RWPE2 (cell line): Measurements from ENCODE around the gene TRAT1.
A peak's percentile ranks its signal among the peaks of the same experiment; 100 is the strongest.

Experiments used
- ATAC-seq: fragments of 200-7000 bp; cut with Tn5 transposase; 3 replicates; pipeline ENCODE4 v1.9.1; 2021; ENCODE audit warnings: low read depth
- DNase-seq: peaks from one replicate; pipeline ENCODE4 v3.0.0-alpha.2; 2020; ENCODE audit warnings: low spot score
- H3K27ac ChIP-seq: fragments of 450-650 bp; 2 replicates; pipeline ENCODE4 v1.5.1; 2017; ENCODE audit warnings: mild to moderate bottlenecking; ENCODE audit not compliant: poor library complexity, severe bottlenecking
- H3K27me3 ChIP-seq: fragments of 250-450 bp; sonication (Bioruptor Pico); 2 replicates; pipeline ENCODE4 v1.5.1; 2021; ENCODE audit warnings: mild to moderate bottlenecking, moderate library complexity; ENCODE audit not compliant: insufficient read depth, poor library complexity, severe bottlenecking
- H3K36me3 ChIP-seq: fragments of 250-450 bp; sonication (Bioruptor Pico); 2 replicates; pipeline ENCODE4 v1.5.1; 2020; ENCODE audit warnings: low read depth, mild to moderate bottlenecking, moderate library complexity
- H3K4me1 ChIP-seq: fragments of 250-450 bp; sonication (Bioruptor Pico); 2 replicates; pipeline ENCODE4 v1.5.1; 2021; ENCODE audit warnings: mild to moderate bottlenecking, moderate library complexity; ENCODE audit not compliant: insufficient read depth, poor library complexity, severe bottlenecking
- H3K4me3 ChIP-seq: fragments of 250-450 bp; sonication (Bioruptor Pico); 2 replicates; pipeline ENCODE4 v1.5.1; 2021; ENCODE audit warnings: mild to moderate bottlenecking, moderate library complexity; ENCODE audit not compliant: severe bottlenecking
- H3K9me3 ChIP-seq: fragments of 250-450 bp; sonication (Bioruptor Pico); 2 replicates; pipeline ENCODE4 v1.5.1; 2021; ENCODE audit warnings: mild to moderate bottlenecking, moderate library complexity; ENCODE audit not compliant: severe bottlenecking
- TF ChIP-seq, protein P1 (sequence below): fragments of 450-650 bp; IDR thresholded peaks from one replicate; pipeline ENCODE4 v1.5.1; 2017; ENCODE audit warnings: mild to moderate bottlenecking, moderate library complexity; ENCODE audit not compliant: poor library complexity, severe bottlenecking

TRAT1 gene

DNA sequence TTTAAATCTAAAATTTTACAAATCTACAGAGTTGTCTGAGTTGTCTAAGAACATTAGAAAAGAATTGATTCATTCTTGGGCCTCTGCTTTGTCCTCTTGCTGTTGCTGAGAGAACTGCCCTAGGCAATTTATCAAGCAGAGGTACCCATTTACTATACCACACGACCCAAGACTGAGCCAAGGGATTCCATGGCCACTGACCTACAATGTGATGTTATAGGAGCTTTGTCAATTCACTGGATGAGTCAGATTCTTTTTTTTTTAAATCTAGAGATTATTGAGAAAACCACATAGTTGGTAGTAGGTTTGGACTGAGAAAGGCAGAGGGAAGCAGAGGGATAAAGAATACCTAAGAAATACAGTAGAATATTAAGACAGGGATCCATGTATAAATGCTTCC is 55.3 kb downstream of the TRAT1 start:
- no peak for ATAC-seq
- Histone ChIP-seq H3K27ac (no peak overlapping the region), H3K4me3 (no peak overlapping the region), H3K9me3 (no peaks in the 10 kb centered on the region), H3K4me1 (no peaks in the 10 kb centered on the region), H3K36me3 (no peaks in the 10 kb centered on the region), H3K27me3 (no peaks in the 10 kb centered on the region)
- DNase-seq, result no peak
- TF ChIP-seq, protein P1, sequence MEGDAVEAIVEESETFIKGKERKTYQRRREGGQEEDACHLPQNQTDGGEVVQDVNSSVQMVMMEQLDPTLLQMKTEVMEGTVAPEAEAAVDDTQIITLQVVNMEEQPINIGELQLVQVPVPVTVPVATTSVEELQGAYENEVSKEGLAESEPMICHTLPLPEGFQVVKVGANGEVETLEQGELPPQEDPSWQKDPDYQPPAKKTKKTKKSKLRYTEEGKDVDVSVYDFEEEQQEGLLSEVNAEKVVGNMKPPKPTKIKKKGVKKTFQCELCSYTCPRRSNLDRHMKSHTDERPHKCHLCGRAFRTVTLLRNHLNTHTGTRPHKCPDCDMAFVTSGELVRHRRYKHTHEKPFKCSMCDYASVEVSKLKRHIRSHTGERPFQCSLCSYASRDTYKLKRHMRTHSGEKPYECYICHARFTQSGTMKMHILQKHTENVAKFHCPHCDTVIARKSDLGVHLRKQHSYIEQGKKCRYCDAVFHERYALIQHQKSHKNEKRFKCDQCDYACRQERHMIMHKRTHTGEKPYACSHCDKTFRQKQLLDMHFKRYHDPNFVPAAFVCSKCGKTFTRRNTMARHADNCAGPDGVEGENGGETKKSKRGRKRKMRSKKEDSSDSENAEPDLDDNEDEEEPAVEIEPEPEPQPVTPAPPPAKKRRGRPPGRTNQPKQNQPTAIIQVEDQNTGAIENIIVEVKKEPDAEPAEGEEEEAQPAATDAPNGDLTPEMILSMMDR, result no peak

DNA sequence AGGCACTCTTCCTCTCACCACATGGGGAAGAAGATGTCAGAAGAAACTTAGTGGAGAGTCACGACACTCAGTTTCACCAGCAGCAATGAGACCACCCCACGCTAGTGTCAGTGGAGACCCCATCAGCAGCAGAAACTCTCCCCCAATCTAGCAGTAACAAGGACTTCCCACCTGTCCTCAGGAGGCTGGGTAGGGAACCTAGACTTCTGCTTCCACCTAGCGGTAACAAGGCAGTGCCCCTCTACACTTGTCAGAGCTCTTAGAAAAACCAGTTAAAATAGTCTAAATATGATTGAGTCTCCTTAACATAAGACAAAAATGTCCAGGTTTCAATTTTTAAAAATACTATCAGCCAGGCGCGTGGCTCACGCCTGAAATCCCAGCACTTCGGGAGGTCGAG is 57.3 kb downstream of the TRAT1 start:
- Histone ChIP-seq H3K27ac (no peak overlapping the region), H3K27me3 (no peaks in the 10 kb centered on the region), H3K9me3 (no peaks in the 10 kb centered on the region), H3K4me1 (no peaks in the 10 kb centered on the region), H3K36me3 (no peaks in the 10 kb centered on the region), H3K4me3 (no peak overlapping the region)
- no peak; the same call in 2 of the 3 replicates for ATAC-seq
- DNase-seq, result no peak
- TF ChIP-seq, protein P1, result peak; percentile 14

- Histone ChIP-seq H3K9me3 (no peaks in the 10 kb centered on the region), H3K27me3 (no peaks in the 10 kb centered on the region), H3K4me1 (no peaks in the 10 kb centered on the region), H3K4me3 (no peak overlapping the region), H3K36me3 (no peaks in the 10 kb centered on the region), H3K27ac (no peak overlapping the region)
- ATAC-seq, result no peak
- DNase-seq, result no peak
- TF ChIP-seq, protein P1, result no peak
These were observed 60.2 kb downstream of the TRAT1 start for GRCh38 chr3:108882762-108883161.

DNA sequence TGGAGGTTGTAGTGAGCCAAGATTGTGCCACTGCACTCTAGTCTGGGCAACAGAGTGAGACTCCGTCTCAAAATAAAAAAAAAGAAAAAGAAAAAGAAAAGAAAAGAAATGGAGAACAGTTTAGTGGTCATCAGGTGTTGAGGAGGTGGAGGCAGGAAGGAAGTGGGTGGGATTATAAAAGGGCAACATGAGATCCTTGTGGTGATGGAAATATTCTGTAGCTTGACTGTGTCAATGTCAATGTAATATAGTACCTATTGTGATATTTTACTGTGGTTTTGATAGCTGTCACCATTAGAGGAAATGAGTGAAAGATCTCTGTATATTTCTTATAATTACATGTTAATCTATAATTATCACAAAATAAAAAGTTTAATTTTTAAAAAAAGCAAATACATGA is 60.8 kb downstream of the TRAT1 start:
- DNase-seq (no peak), ATAC-seq (no peak)
- no peaks in the 10 kb centered on the region for H3K9me3 ChIP-seq
- H3K27ac ChIP-seq, result no peak overlapping the region
- no peaks in the 10 kb centered on the region for H3K36me3 ChIP-seq
- H3K4me1 ChIP-seq, result no peaks in the 10 kb centered on the region
- H3K4me3 ChIP-seq, result no peak overlapping the region
- TF ChIP-seq, protein P1, result no peak
- no peaks in the 10 kb centered on the region for H3K27me3 ChIP-seq

GRCh38 chr3:108887121-108887520 is 64.5 kb downstream of the TRAT1 start:
- DNase-seq (no peak), ATAC-seq (no peak)
- Histone ChIP-seq H3K4me1 (no peaks in the 10 kb centered on the region), H3K36me3 (no peaks in the 10 kb centered on the region), H3K27ac (no peak overlapping the region), H3K4me3 (no peak overlapping the region), H3K9me3 (no peaks in the 10 kb centered on the region), H3K27me3 (no peaks in the 10 kb centered on the region)
- TF ChIP-seq, protein P1, result no peak
